Measurements from ENCODE around the gene CCT6B. TPM values are rescaled to one million over a fixed set of nuclear protein-coding genes. Genes with fewer than 3 reads are reported as not detected.

The CCT6B gene
- total RNA-seq, 2 experiments from 2014 or later = 4.6 to 4.9 TPM

GRCh38 chr17:34916120-34916519 lies 45.1 kb downstream of the CCT6B start:
- ATAC-seq (ENCODE audit: poor library complexity) (no peak), DNase-seq (no peak)
- TF ChIP-seq CTCF (IDR thresholded peaks at IDR 0.05) = no peak
- Histone ChIP-seq H3K27ac (ENCODE audit: low read depth in 1 of 2, low read length in 2 of 2) (no peak overlapping the region), H3K27me3 (ENCODE audit: control insufficient read depth in 1 of 2, insufficient read depth in 2 of 2, low read length in 2 of 2) (no peaks in the 10 kb centered on the region), H3K4me1 (ENCODE audit: insufficient read depth, low read length) (no peaks in the 10 kb centered on the region), H3K4me3 (ENCODE audit: low read length) (no peak overlapping the region), H3K36me3 (ENCODE audit: insufficient read depth, low read length) (no peaks in the 10 kb centered on the region), H3K9me3 (ENCODE audit: control insufficient read depth in 1 of 2, insufficient read depth in 1 of 2, low read length in 2 of 2) (peaks cover 0 to 3% of the 10 kb centered on the region in 2 experiments)
- Mint-ChIP-seq H3K27ac (no peak overlapping the region), H3K36me3 (ENCODE audit: low read depth) (no peaks in the 10 kb centered on the region), H3K9me3 (no peaks in the 10 kb centered on the region), H3K4me1 (ENCODE audit: low read depth) (no peaks in the 10 kb centered on the region), H3K4me3 (no peak overlapping the region), H3K27me3 (no peaks in the 10 kb centered on the region)
- POLR2A ChIA-PET = no interaction called here
- CTCF ChIA-PET = no interaction called here
- intact Hi-C loops (cut with DNase I, micrococcal nuclease) = no loop called here

GRCh38 chr17:34913001-34913400 lies 48.3 kb downstream of the CCT6B start:
- ATAC-seq (ENCODE audit: poor library complexity) (no peak), DNase-seq (no peak)
- Histone ChIP-seq H3K4me1 (ENCODE audit: insufficient read depth, low read length) (no peaks in the 10 kb centered on the region), H3K4me3 (ENCODE audit: low read length) (no peak overlapping the region), H3K27ac (ENCODE audit: low read depth in 1 of 2, low read length in 2 of 2) (no peak overlapping the region), H3K27me3 (ENCODE audit: control insufficient read depth in 1 of 2, insufficient read depth in 2 of 2, low read length in 2 of 2) (no peaks in the 10 kb centered on the region), H3K36me3 (ENCODE audit: insufficient read depth, low read length) (no peaks in the 10 kb centered on the region), H3K9me3 (ENCODE audit: control insufficient read depth in 1 of 2, insufficient read depth in 1 of 2, low read length in 2 of 2) (peaks cover 0 to 3% of the 10 kb centered on the region in 2 experiments)
- Mint-ChIP-seq H3K9me3 (no peaks in the 10 kb centered on the region), H3K27ac (no peak overlapping the region), H3K4me3 (no peak overlapping the region), H3K36me3 (ENCODE audit: low read depth) (no peaks in the 10 kb centered on the region), H3K4me1 (ENCODE audit: low read depth) (no peaks in the 10 kb centered on the region), H3K27me3 (peaks cover 9% of the 10 kb centered on the region)
- intact Hi-C loops (cut with DNase I, micrococcal nuclease) = no loop called here
- no peak for TF ChIP-seq CTCF (IDR thresholded peaks at IDR 0.05)
- POLR2A ChIA-PET = no interaction called here
- CTCF ChIA-PET = no interaction called here

GRCh38 chr17:34909040-34909439 lies 52.2 kb downstream of the CCT6B start:
- DNase-seq = no peak
- Mint-ChIP-seq H3K9me3 (no peaks in the 10 kb centered on the region), H3K27ac (no peak overlapping the region), H3K4me1 (ENCODE audit: low read depth) (no peaks in the 10 kb centered on the region), H3K36me3 (ENCODE audit: low read depth) (no peaks in the 10 kb centered on the region), H3K4me3 (no peak overlapping the region), H3K27me3 (peaks cover 20% of the 10 kb centered on the region)
- no peak for TF ChIP-seq CTCF (IDR thresholded peaks at IDR 0.05)
- ChIA-PET POLR2A (no interaction called here), CTCF (no interaction called here)
- Histone ChIP-seq H3K36me3 (ENCODE audit: insufficient read depth, low read length) (no peaks in the 10 kb centered on the region), H3K27ac (ENCODE audit: low read depth in 1 of 2, low read length in 2 of 2) (no peak overlapping the region), H3K4me3 (ENCODE audit: low read length) (no peak overlapping the region), H3K9me3 (ENCODE audit: control insufficient read depth in 1 of 2, insufficient read depth in 1 of 2, low read length in 2 of 2) (no peaks in the 10 kb centered on the region), H3K27me3 (ENCODE audit: control insufficient read depth in 1 of 2, insufficient read depth in 2 of 2, low read length in 2 of 2) (no peaks in the 10 kb centered on the region), H3K4me1 (ENCODE audit: insufficient read depth, low read length) (no peaks in the 10 kb centered on the region)
- intact Hi-C loops (cut with DNase I, micrococcal nuclease) = no loop called here
- ATAC-seq (ENCODE audit: poor library complexity) = no peak

All from CD4-positive, alpha-beta T cell (primary cell).